CD4-positive, CD25-positive, alpha-beta regulatory T cell (primary cell): ENCODE data around the gene RTN4RL1. TPM values are rescaled to one million over a fixed set of nuclear protein-coding genes. Genes with fewer than 3 reads are reported as not detected.

ENCODE experiments used
- ATAC-seq, 2 donors: fragments of 150-1000 bp; cut with Tn5 transposase; one replicate each; pipeline ENCODE4 v1.10.0; 2021; ENCODE audit warnings: low read depth in 2 of 2, moderate number of reproducible peaks in 2 of 2, moderate library complexity in 1 of 2
- DNase-seq, 3 donors: peaks; one replicate each; pipeline versions ENCODE4 v3.0.0 to v3.0.0-alpha.2; 2012 to 2022; ENCODE audit warnings: mixed read lengths in 1 of 3
- H3K27ac ChIP-seq: one replicate; pipeline ENCODE4 v1.7.0; 2013; ENCODE audit warnings: mild to moderate bottlenecking, low read length; ENCODE audit not compliant: insufficient read depth, poor library complexity, severe bottlenecking
- H3K27me3 ChIP-seq: one replicate; pipeline ENCODE4 v1.7.0; 2013; ENCODE audit warnings: low read length; ENCODE audit not compliant: control insufficient read depth, insufficient read depth
- H3K36me3 ChIP-seq: one replicate; pipeline ENCODE4 v1.7.0; 2013; ENCODE audit warnings: mild to moderate bottlenecking, low read length, moderate library complexity; ENCODE audit not compliant: control insufficient read depth, insufficient read depth
- H3K4me1 ChIP-seq: 2 replicates; pipeline ENCODE4 v1.7.0; 2013; ENCODE audit warnings: mild to moderate bottlenecking, low read length; ENCODE audit not compliant: insufficient read depth, control insufficient read depth, poor library complexity, severe bottlenecking
- H3K4me3 ChIP-seq: one replicate; pipeline ENCODE4 v1.7.0; 2013; ENCODE audit warnings: low read depth, mild to moderate bottlenecking, low read length, moderate library complexity
- H3K9me3 ChIP-seq, 2 experiments: 1 replicate in 1 of 2; 2 replicates in 1 of 2; pipeline ENCODE4 v1.7.0; 2013; ENCODE audit warnings: low read length in 2 of 2, mild to moderate bottlenecking in 1 of 2, moderate library complexity in 1 of 2; ENCODE audit not compliant: control insufficient read depth in 2 of 2
- H3K27ac Mint-ChIP-seq, 3 donors: one replicate each; pipeline ENCODE4 v1.8.0; 2020 to 2022; ENCODE audit warnings: mild to moderate bottlenecking in 3 of 3, mixed read lengths in 3 of 3, moderate library complexity in 2 of 3
- H3K27me3 Mint-ChIP-seq: one replicate; pipeline ENCODE4 v1.8.0; 2022; ENCODE audit warnings: mild to moderate bottlenecking, mixed read lengths
- H3K36me3 Mint-ChIP-seq: one replicate; pipeline ENCODE4 v1.8.0; 2020; ENCODE audit warnings: mixed read lengths
- H3K4me1 Mint-ChIP-seq, 4 donors: one replicate each; pipeline ENCODE4 v1.8.0; 2020 to 2022; ENCODE audit warnings: mixed read lengths in 4 of 4, mild to moderate bottlenecking in 1 of 4
- H3K4me3 Mint-ChIP-seq, 4 donors: one replicate each; pipeline ENCODE4 v1.8.0; 2020 to 2022; ENCODE audit warnings: mild to moderate bottlenecking in 4 of 4, mixed read lengths in 4 of 4, moderate library complexity in 3 of 4
- H3K9me3 Mint-ChIP-seq, 7 donors: one replicate each; pipeline ENCODE4 v1.8.0; 2020 to 2022; ENCODE audit warnings: mixed read lengths in 7 of 7, mild to moderate bottlenecking in 3 of 7, moderate library complexity in 2 of 7
- polyA plus RNA-seq, 4 donors: library from polyadenylated mRNA; unstranded; fragments of 300-500 nt; fragmentation: Illumina TruSeq; gene quantifications; one replicate each; pipeline ENCODE4 v1.2.3, GENCODE V29; 2021
- total RNA-seq: library from RNA; stranded (reverse); gene quantifications from one replicate; pipeline ENCODE4 v1.2.3, GENCODE V29; 2022

The RTN4RL1 gene
- total and polyA plus RNA-seq, 5 donors from 2014 or later = 0.14 to 0.35 (median 0.28) TPM; not detected in 2

- Histone ChIP-seq H3K4me1 (no peaks in the 10 kb centered on the region), H3K27me3 (no peaks in the 10 kb centered on the region), H3K27ac (no peak overlapping the region), H3K36me3 (no peaks in the 10 kb centered on the region), H3K9me3 (no peaks in the 10 kb centered on the region), H3K4me3 (no peak overlapping the region)
- no peak overlapping the region for H3K27ac Mint-ChIP-seq
- no peaks in the 10 kb centered on the region for H3K36me3 Mint-ChIP-seq
- H3K4me1 Mint-ChIP-seq = peaks cover 0 to 5% (median 0%) of the 10 kb centered on the region in 4 donors
- no peak for ATAC-seq
- H3K27me3 Mint-ChIP-seq = no peaks in the 10 kb centered on the region
- no peak overlapping the region for H3K4me3 Mint-ChIP-seq
- peaks cover 0 to under 1% (median 0%) of the 10 kb centered on the region in 7 donors for H3K9me3 Mint-ChIP-seq
- DNase-seq = no peak
Measured at GRCh38 chr17:1957037-1957436, 68.1 kb downstream of the RTN4RL1 start.

- DNase-seq (no peak), ATAC-seq (no peak)
- no peaks in the 10 kb centered on the region for H3K4me1 ChIP-seq
- Mint-ChIP-seq H3K9me3 (peaks cover 0 to 1% (median 0%) of the 10 kb centered on the region in 7 donors), H3K36me3 (no peaks in the 10 kb centered on the region), H3K27ac (no peak overlapping the region), H3K4me1 (peaks cover 0 to 5% (median 0%) of the 10 kb centered on the region in 4 donors), H3K27me3 (no peaks in the 10 kb centered on the region), H3K4me3 (no peak overlapping the region)
- H3K4me3 ChIP-seq = no peak overlapping the region
- no peaks in the 10 kb centered on the region for H3K27me3 ChIP-seq
- H3K36me3 ChIP-seq = no peaks in the 10 kb centered on the region
- H3K9me3 ChIP-seq = no peaks in the 10 kb centered on the region
- H3K27ac ChIP-seq = no peak overlapping the region
Measured at GRCh38 chr17:1956134-1956533, 69.0 kb downstream of the RTN4RL1 start.

GRCh38 chr17:1953831-1954230 is 71.3 kb downstream of the RTN4RL1 start:
- Mint-ChIP-seq H3K27me3 (no peaks in the 10 kb centered on the region), H3K9me3 (peaks cover 0 to 1% (median 0%) of the 10 kb centered on the region in 7 donors), H3K4me3 (no peak overlapping the region), H3K36me3 (no peaks in the 10 kb centered on the region), H3K27ac (no peak overlapping the region), H3K4me1 (peaks cover 0 to 5% (median 0%) of the 10 kb centered on the region in 4 donors)
- H3K4me1 ChIP-seq = no peaks in the 10 kb centered on the region
- ATAC-seq (no peak), DNase-seq (no peak)
- no peak overlapping the region for H3K4me3 ChIP-seq
- no peaks in the 10 kb centered on the region for H3K27me3 ChIP-seq
- no peaks in the 10 kb centered on the region for H3K9me3 ChIP-seq
- H3K27ac ChIP-seq = no peak overlapping the region
- no peaks in the 10 kb centered on the region for H3K36me3 ChIP-seq

- no peak overlapping the region for H3K4me3 Mint-ChIP-seq
- H3K27me3 Mint-ChIP-seq = no peaks in the 10 kb centered on the region
- H3K4me3 ChIP-seq = no peak overlapping the region
- no peak overlapping the region for H3K27ac ChIP-seq
- no peaks in the 10 kb centered on the region for H3K36me3 ChIP-seq
- no peak overlapping the region for H3K27ac Mint-ChIP-seq
- DNase-seq = no peak
- peaks cover 0 to 5% (median 0%) of the 10 kb centered on the region in 4 donors for H3K4me1 Mint-ChIP-seq
- no peaks in the 10 kb centered on the region for H3K4me1 ChIP-seq
- ATAC-seq = no peak
- no peaks in the 10 kb centered on the region for H3K27me3 ChIP-seq
- no peaks in the 10 kb centered on the region for H3K9me3 ChIP-seq
- H3K9me3 Mint-ChIP-seq = peaks cover 0 to 1% (median 0%) of the 10 kb centered on the region in 7 donors
- no peaks in the 10 kb centered on the region for H3K36me3 Mint-ChIP-seq
Measured at GRCh38 chr17:1951920-1952319, 73.2 kb downstream of the RTN4RL1 start.

GRCh38 chr17:1949754-1950153 is 75.4 kb downstream of the RTN4RL1 start:
- H3K27ac Mint-ChIP-seq = no peak overlapping the region
- Histone ChIP-seq H3K27ac (no peak overlapping the region), H3K9me3 (no peaks in the 10 kb centered on the region), H3K36me3 (no peaks in the 10 kb centered on the region), H3K27me3 (no peaks in the 10 kb centered on the region), H3K4me3 (no peak overlapping the region), H3K4me1 (no peaks in the 10 kb centered on the region)
- ATAC-seq = no peak
- peaks cover 0 to 1% (median 0%) of the 10 kb centered on the region in 7 donors for H3K9me3 Mint-ChIP-seq
- H3K4me3 Mint-ChIP-seq = no peak overlapping the region
- H3K36me3 Mint-ChIP-seq = no peaks in the 10 kb centered on the region
- H3K4me1 Mint-ChIP-seq = no peaks in the 10 kb centered on the region
- no peak for DNase-seq
- no peaks in the 10 kb centered on the region for H3K27me3 Mint-ChIP-seq

- no peaks in the 10 kb centered on the region for H3K27me3 Mint-ChIP-seq
- H3K36me3 Mint-ChIP-seq = no peaks in the 10 kb centered on the region
- no peaks in the 10 kb centered on the region for H3K4me1 Mint-ChIP-seq
- peaks cover 0 to 1% (median 0%) of the 10 kb centered on the region in 7 donors for H3K9me3 Mint-ChIP-seq
- Histone ChIP-seq H3K4me3 (no peak overlapping the region), H3K27me3 (no peaks in the 10 kb centered on the region), H3K4me1 (no peaks in the 10 kb centered on the region), H3K9me3 (no peaks in the 10 kb centered on the region), H3K36me3 (no peaks in the 10 kb centered on the region), H3K27ac (no peak overlapping the region)
- no peak for DNase-seq
- no peak for ATAC-seq
- H3K4me3 Mint-ChIP-seq = no peak overlapping the region
- no peak overlapping the region for H3K27ac Mint-ChIP-seq
Measured at GRCh38 chr17:1948517-1948825, 76.7 kb downstream of the RTN4RL1 start.

GRCh38 chr17:1947743-1948516 is 77.2 kb downstream of the RTN4RL1 start:
- no peaks in the 10 kb centered on the region for H3K27me3 ChIP-seq
- H3K9me3 Mint-ChIP-seq = peaks cover 0 to 1% (median 0%) of the 10 kb centered on the region in 7 donors
- H3K4me1 ChIP-seq = no peaks in the 10 kb centered on the region
- no peak overlapping the region for H3K27ac Mint-ChIP-seq
- DNase-seq = no peak
- no peaks in the 10 kb centered on the region for H3K4me1 Mint-ChIP-seq
- no peaks in the 10 kb centered on the region for H3K36me3 ChIP-seq
- H3K4me3 Mint-ChIP-seq = no peak overlapping the region
- no peak for ATAC-seq
- H3K27me3 Mint-ChIP-seq = no peaks in the 10 kb centered on the region
- H3K27ac ChIP-seq = no peak overlapping the region
- H3K4me3 ChIP-seq = no peak overlapping the region
- H3K9me3 ChIP-seq = no peaks in the 10 kb centered on the region
- H3K36me3 Mint-ChIP-seq = no peaks in the 10 kb centered on the region

GRCh38 chr17:1947229-1947742 is 77.8 kb downstream of the RTN4RL1 start:
- Mint-ChIP-seq H3K36me3 (no peaks in the 10 kb centered on the region), H3K4me1 (no peaks in the 10 kb centered on the region), H3K27ac (no peak overlapping the region), H3K4me3 (no peak overlapping the region), H3K27me3 (no peaks in the 10 kb centered on the region), H3K9me3 (peaks cover 0 to 1% (median 0%) of the 10 kb centered on the region in 7 donors)
- Histone ChIP-seq H3K36me3 (no peaks in the 10 kb centered on the region), H3K27ac (no peak overlapping the region), H3K9me3 (no peaks in the 10 kb centered on the region), H3K27me3 (no peaks in the 10 kb centered on the region), H3K4me1 (no peaks in the 10 kb centered on the region), H3K4me3 (no peak overlapping the region)
- ATAC-seq = no peak
- DNase-seq = no peak
